Activated T-cell treated with anti-CD3 and anti-CD28 coated beads for 24 hours (primary cell): ENCODE results near the gene ITPRIPL1.
"Not testable (repeated sequence)": the region's sequence is repeated elsewhere in the genome, so short reads cannot be mapped to it uniquely, and the experiment has no call there.

Source experiments
- DNase-seq: peaks from one replicate; pipeline ENCODE4 v3.0.0-alpha.2; 2020; ENCODE audit warnings: low read depth

The ITPRIPL1 gene, protein sequence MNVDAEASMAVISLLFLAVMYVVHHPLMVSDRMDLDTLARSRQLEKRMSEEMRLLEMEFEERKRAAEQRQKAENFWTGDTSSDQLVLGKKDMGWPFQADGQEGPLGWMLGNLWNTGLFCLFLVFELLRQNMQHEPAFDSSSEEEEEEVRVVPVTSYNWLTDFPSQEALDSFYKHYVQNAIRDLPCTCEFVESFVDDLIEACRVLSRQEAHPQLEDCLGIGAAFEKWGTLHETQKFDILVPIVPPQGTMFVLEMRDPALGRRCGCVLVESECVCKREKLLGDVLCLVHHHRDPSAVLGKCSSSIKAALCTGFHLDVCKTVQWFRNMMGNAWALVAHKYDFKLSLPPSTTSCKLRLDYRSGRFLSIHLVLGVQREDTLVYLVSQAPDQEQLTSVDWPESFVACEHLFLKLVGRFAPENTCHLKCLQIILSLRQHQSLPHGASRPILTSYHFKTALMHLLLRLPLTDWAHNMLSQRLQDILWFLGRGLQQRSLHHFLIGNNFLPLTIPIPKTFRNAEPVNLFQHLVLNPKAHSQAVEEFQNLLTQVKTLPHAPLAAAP

DNA sequence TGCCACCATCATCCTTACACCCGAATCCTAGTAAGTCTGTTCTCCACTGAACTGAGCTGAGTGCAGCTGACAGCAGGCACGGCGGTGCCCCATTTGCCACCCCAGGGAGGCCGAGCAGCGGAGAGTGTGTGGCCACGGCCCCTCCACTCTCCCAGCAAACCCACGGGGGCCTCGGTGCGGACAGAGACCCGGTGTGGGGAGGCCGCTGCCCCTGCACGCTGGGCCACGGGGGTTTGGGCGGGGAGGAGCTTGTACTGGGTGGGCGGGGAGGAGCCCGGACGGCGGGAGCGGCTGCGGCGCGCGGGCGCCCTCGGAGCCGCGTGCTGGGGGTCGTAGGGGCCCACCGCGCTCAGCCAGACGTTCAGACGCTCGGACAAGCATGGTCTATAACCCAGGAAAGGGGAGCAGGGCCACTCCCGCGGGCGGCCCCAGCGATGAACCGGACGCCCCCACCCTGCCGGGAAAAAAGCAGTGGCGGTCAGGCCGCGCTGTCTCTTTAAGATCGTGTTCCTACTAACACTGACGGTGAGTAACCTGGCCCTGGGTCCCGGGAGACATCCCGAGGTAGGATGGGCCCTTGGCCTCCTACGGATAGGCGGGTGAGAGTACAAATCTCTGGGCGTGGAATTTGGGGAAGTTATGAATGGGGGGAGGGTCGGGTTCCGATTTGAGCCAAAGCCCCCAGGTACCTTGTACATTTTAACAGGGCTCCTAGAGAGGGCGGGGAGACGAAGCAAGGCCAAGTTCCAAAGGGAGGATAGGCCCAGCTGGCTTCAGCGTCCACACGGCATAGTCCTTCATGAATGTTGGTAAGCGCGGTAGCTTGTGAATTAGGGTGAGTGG, at the start of gene ITPRIPL1:
ITPRIPL1 (plus strand) TSS at position 277 of the 843 bp plus-strand sequence; CDS start at position 800, 523 bp downstream.
- peak; percentile 26 for DNase-seq

DNA sequence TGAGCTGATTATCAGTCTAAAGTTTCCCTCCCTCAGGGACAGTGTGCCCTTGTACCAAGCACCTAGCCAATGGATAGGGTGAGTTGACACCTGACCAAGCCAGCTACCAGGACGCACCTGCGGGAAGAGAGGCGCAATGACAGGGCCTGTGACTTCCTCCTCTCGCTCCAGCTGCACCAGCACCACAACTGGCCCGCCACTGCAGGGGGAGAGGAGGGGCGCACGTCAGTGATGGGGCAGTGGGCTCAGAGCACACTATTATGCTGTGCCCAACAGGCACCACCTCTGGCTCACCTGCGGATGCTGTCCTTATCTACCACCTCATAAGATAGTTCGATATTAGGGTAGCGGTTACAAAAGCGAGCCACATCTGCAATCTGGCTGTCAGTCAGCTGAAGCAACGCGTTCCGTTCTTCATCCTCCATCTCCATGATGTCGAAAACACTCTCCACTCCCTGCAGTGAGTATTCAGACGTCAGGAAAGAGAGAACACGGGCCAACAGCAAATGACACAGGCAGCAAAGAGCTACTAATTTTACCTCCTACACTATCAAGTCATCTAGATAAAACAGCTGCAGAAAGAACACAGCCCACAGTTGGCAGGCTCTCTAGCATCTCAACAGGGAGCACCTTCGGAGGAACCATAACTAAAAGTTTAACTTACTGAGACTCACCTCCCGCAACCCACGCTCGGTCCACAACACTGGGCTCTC, 48.2 kb upstream of the ITPRIPL1 start:
- DNase-seq = no peak

DNA sequence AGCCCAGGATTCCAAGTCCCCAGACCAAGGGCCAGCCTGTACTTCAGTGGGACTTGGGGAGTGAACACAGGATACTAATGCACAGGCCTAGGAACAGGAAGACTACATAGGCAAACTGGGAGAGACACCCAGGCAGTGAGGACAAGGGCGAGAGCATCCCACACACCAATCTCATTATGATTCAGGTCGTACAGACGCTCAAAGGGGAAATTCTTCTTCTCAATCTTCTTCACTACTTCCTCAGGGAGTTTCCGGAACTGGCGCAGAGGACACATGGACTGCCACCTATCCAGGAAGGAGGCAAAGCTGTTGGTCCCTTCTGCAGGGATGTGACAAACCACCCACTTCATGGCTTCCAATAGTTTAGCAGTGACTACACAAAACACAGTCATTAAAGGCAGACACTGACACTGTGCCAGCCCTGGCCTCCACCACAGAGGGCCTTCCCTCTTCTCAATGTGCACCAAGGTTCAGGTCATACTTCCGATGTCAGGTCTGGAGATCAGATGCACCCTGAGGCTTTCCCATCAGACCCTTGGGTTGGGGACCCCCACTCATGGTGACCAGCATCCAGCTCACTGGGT, 37.8 kb upstream of the ITPRIPL1 start:
- no peak for DNase-seq

DNA sequence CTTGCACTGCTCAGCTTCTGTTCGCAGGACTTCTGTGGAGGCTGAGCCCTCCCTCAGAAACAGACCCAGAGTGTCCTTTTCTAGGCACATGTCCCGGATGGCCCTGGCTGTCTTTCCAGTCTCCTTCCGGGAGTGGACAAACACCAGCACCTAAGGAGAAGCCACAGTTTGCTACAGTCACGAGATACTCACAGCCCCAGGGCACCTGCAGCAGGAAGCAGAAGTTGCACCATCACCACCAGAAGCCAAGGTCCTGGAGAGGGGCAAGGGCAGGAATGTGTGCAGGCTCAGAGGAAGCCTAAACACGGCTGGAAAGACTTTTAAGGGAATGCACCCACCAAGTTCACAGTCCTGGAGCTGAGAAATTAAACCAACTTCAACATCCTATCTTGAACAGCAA, 33.4 kb upstream of the ITPRIPL1 start:
- DNase-seq = no peak

GRCh38 chr2:96294271-96294670, 30.8 kb upstream of the ITPRIPL1 start:
- DNase-seq = not testable (repeated sequence)

DNA sequence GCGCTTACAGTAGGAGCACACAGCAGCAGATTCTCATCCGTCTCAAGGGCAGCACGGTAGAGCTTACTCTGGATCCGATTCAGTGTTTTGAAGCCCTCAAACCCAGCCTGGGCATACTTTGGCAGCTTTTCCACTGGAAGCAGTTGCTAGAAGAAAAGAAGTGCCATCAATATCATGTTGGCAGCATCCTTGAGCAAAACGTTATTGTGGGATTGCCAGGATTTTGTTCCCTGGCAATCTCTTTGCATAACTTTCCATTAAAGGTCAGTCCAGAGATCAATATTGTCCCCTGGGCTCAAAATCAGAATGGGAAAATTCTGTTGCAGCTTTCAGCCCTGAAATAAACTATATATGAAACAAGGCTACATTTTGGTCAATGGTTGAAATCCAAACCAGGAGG, 28.2 kb upstream of the ITPRIPL1 start:
- no peak for DNase-seq

GRCh38 chr2:96301865-96302264, 23.3 kb upstream of the ITPRIPL1 start:
- no peak for DNase-seq

GRCh38 chr2:96304606-96305005, 20.5 kb upstream of the ITPRIPL1 start:
- no peak for DNase-seq

DNA sequence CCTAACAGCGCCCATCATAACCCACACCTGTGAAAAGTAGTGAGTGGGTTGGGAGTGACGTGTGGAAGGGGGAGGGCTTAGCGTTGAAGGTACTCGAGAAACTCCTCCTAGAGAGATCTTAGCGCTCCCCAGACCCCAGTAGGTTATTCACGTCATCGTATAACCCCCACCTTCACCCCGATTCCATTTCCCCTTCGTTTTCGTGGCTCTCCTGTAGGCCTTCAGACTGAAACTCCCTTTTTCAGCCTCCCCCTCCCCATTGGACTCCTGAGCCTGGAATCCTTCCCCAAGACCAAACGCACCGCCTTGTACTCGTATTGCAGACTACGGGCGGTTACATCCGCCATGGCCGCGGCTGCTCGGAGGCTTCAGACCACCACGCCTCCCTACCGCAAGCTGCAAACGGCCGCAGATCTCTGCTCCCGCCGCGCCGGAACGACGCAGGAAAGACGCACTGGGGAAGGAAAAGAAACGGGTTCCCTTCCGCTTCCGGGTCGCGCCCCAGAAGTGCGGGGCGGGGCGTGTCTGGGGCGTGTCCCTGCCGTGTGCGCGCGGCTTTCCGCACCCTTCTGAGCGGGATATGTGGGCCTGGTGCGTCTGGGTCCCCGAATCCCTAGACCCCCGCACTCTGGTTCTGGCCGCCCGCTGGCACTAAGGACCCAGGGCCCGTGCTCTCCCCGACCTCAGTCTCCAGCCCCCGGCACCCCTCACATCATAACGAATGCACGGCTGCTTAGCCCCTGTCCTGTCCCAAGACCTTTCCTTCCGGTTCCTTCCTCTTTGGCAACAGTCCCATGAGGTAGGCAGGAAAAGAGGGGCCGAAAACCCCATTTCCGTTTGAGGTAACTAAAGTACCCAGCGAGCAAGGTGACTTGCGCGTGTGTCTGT, 19.8 kb upstream of the ITPRIPL1 start, which contains the start of gene SNRNP200:
SNRNP200 (minus strand) TSS at position 456 of the 888 bp plus-strand sequence; CDS start at position 347, 109 bp downstream.
- peak; percentile 87 for DNase-seq

DNA sequence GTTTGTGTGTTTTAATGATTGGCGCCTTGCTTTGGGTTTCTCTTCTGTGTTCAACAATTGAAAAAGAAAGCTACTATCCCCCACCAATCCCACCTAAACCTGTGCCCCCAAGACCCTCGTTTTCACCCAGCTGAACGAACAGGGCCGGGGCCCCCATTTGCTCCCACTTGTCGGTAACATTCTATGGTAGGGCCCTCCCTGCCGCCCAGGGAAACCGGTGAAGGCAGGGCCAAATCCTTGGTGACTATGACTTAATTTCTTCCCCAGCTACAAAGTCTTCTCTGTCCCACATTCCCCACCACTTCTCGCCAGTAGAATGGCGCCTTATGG, 19.2 kb upstream of the ITPRIPL1 start:
- peak; percentile 6 for DNase-seq

GRCh38 chr2:96306370-96306769, 18.7 kb upstream of the ITPRIPL1 start:
- no peak for DNase-seq

- DNase-seq = no peak
Measured at GRCh38 chr2:96308248-96308647, 16.9 kb upstream of the ITPRIPL1 start.

GRCh38 chr2:96315005-96315399, 10.1 kb upstream of the ITPRIPL1 start:
- no peak for DNase-seq

- DNase-seq = peak; percentile 11
Measured at GRCh38 chr2:96315400-96316071, 9.6 kb upstream of the ITPRIPL1 start.

DNA sequence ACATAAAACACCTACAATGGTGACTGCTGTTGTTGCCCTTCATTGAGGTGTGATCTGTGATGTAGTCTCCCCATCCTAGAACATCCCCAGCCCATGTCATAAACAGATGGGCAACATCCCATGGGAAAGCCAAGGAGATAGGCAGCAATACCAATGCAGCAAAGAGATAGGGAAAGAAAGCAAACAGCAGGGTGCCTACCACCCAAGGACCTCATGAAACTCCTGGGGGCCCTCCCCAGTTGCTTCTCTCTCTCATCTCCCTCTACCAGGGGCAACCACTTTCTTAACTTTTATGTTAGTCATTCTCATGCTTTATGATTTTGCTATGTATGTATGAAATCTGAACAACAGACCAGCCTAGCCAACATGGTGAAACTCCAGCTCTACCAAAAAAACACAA, 8.1 kb upstream of the ITPRIPL1 start:
- no peak for DNase-seq

DNA sequence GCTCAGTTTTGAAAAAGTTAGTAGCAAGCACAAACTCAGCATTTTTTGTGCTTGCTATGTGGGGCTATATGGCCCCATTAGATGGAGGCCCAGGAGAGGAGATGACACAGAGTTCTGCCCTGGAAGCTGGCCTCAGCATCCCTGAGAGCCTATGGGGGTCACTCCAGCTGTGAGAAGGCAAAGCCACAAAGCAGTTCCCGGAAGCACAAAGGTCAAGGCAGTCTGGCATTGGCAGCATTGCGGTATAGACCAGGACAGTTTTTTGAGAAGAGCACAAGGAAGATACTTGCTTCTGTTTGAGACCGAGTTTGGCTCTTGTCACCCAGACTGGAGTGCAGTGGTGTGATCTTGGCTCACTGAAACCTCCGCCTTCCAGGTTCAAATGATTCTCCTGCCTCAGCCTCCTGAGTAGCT, 7.5 kb upstream of the ITPRIPL1 start:
- DNase-seq = no peak

DNA sequence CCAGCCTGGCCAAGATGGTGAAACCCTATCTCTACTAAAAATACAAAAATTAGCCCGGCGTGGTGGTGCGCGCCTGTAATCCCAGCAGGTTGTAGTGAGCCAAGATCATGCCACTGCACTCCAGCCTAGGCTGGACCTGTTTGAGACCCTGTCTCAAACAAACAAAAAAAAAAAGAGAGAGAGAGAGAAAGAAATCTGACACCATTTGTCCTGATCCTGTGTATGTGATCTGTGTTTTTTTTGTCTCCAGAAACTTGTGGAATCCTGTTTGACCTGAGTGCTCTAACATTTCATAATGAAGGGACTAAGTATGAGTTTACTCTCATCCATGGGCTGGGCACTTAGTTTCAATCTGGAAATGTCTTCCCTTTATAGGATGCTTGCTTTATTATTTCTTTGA, 6.4 kb upstream of the ITPRIPL1 start:
- DNase-seq = no peak

DNA sequence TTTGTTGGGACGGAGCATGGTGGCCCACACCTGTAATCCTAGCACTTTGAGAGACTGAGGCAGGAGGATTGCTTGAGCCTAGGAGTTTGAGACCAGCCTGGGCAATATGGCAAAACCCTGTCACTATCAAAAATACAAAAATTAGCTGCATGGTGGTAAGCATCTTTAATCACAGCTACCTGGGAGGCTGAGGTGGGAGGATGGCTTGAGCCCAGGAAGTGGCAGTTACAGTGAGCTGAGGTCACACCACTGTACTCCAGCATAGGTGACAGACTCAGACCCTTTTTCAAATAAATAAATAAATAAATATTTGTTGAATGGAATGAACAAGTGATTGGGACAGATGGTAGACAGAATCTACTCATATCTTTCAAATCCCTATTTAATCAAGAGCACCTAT, 5.7 kb upstream of the ITPRIPL1 start:
- DNase-seq = no peak

DNA sequence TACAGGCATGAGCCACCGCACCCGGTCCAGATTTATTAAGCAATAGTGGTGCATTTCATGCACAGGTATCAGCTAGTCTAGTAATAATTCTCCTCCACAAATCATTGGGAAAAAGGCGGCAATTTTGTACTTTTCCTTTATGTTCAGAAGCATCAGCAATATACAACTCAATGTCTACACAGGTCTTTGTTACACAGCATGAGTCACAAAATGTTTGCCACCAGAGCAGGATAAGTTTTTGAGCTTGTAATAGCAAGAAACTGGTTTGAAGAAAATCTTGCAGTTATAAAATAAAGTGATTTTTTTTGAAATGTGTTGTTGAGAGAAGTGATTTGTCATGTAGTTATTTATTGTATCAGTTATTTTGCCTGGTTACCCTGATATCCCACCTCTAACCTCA, 4.8 kb upstream of the ITPRIPL1 start:
- DNase-seq = no peak
